ENCODE data around the gene POU2AF3.
"Not testable (repeated sequence)": the region's sequence is repeated elsewhere in the genome, so short reads cannot be mapped to it uniquely, and the experiment has no call there.

POU2AF3 gene

GRCh38 chr11:111298413-111299100 is at the start of gene POU2AF3:
Gene POU2AF3 (plus strand): TSS chr11:111298546. CDS start chr11:111298582, 36 bp downstream.
- DNase-seq (ENCODE audit: low read depth in 2 of 2) = no peak

GRCh38 chr11:111250936-111251335 is 47.4 kb upstream of the POU2AF3 start:
- no peak for DNase-seq (ENCODE audit: low read depth in 2 of 2)

- no peak for DNase-seq (ENCODE audit: low read depth in 2 of 2)
Observed at GRCh38 chr11:111253131-111253530, 45.2 kb upstream of the POU2AF3 start.

GRCh38 chr11:111253630-111254029 is 44.7 kb upstream of the POU2AF3 start:
- no peak for DNase-seq (ENCODE audit: low read depth in 2 of 2)

- no peak for DNase-seq (ENCODE audit: low read depth in 2 of 2)
Observed at GRCh38 chr11:111258046-111258445, 40.3 kb upstream of the POU2AF3 start.

GRCh38 chr11:111259896-111260295 is 38.5 kb upstream of the POU2AF3 start:
- no peak for DNase-seq (ENCODE audit: low read depth in 2 of 2)

GRCh38 chr11:111260811-111261210 is 37.5 kb upstream of the POU2AF3 start:
- no peak for DNase-seq (ENCODE audit: low read depth in 2 of 2)

GRCh38 chr11:111264646-111265045 is 33.7 kb upstream of the POU2AF3 start:
- DNase-seq (ENCODE audit: low read depth in 2 of 2) = no peak

GRCh38 chr11:111265421-111265820 is 32.9 kb upstream of the POU2AF3 start:
- DNase-seq (ENCODE audit: low read depth in 2 of 2) = no peak

- not testable (repeated sequence) for DNase-seq (ENCODE audit: low read depth in 2 of 2)
Observed at GRCh38 chr11:111268303-111268702, 30.0 kb upstream of the POU2AF3 start.

- DNase-seq (ENCODE audit: low read depth in 2 of 2) = no peak
Observed at GRCh38 chr11:111269146-111269868, 29.0 kb upstream of the POU2AF3 start.

GRCh38 chr11:111272420-111272819 is 25.9 kb upstream of the POU2AF3 start:
- DNase-seq (ENCODE audit: low read depth in 2 of 2) = no peak

- DNase-seq (ENCODE audit: low read depth in 2 of 2) = no peak
Observed at GRCh38 chr11:111282562-111283075, 15.7 kb upstream of the POU2AF3 start.

GRCh38 chr11:111283945-111284481 is 14.3 kb upstream of the POU2AF3 start:
- DNase-seq (ENCODE audit: low read depth in 2 of 2) = no peak

GRCh38 chr11:111285189-111286091 is 12.9 kb upstream of the POU2AF3 start:
- no peak for DNase-seq (ENCODE audit: low read depth in 2 of 2)

GRCh38 chr11:111291764-111292163 is 6.6 kb upstream of the POU2AF3 start:
- DNase-seq (ENCODE audit: low read depth in 2 of 2) = no peak

GRCh38 chr11:111292408-111292807 is 5.9 kb upstream of the POU2AF3 start:
- not testable (repeated sequence) for DNase-seq (ENCODE audit: low read depth in 2 of 2)

- no peak for DNase-seq (ENCODE audit: low read depth in 2 of 2)
Observed at GRCh38 chr11:111296196-111296595, 2.1 kb upstream of the POU2AF3 start.

- no peak for DNase-seq (ENCODE audit: low read depth in 2 of 2)
Observed at GRCh38 chr11:111297696-111298095, 650 bp upstream of the POU2AF3 start.

GRCh38 chr11:111299101-111300026 is 1.0 kb downstream of the POU2AF3 start:
- no peak for DNase-seq (ENCODE audit: low read depth in 2 of 2)

GRCh38 chr11:111300569-111300968 is 2.2 kb downstream of the POU2AF3 start:
- DNase-seq (ENCODE audit: low read depth in 2 of 2) = no peak
